Measurements from ENCODE around the gene RHOBTB3.

Gene RHOBTB3

GRCh38 chr5:95800553-95800952, 69.4 kb downstream of the RHOBTB3 start:
- H3K4me3 ChIP-seq (ENCODE audit: low read length): no peak overlapping the region
- H3K4me1 ChIP-seq (ENCODE audit: insufficient read depth, low read length): no peaks in the 10 kb centered on the region
- no peaks in the 10 kb centered on the region for H3K36me3 ChIP-seq (ENCODE audit: insufficient read depth, low read depth, low read length)
- no peak overlapping the region for H3K27ac ChIP-seq (ENCODE audit: low read length)
- no peaks in the 10 kb centered on the region for H3K27me3 ChIP-seq (ENCODE audit: insufficient read depth, low read length)
- no peak overlapping the region for H3K9ac ChIP-seq (ENCODE audit: low read depth, low read length)
- no peaks in the 10 kb centered on the region for H3K9me3 ChIP-seq (ENCODE audit: insufficient read depth, low read depth, low read length)

- H3K4me1 ChIP-seq (ENCODE audit: insufficient read depth, low read length): no peaks in the 10 kb centered on the region
- H3K27ac ChIP-seq (ENCODE audit: low read length): no peak overlapping the region
Measured at GRCh38 chr5:95801532-95801931, 70.4 kb downstream of the RHOBTB3 start.

GRCh38 chr5:95801961-95802360, 70.8 kb downstream of the RHOBTB3 start:
- Histone ChIP-seq H3K4me1 (ENCODE audit: insufficient read depth, low read length) (no peaks in the 10 kb centered on the region), H3K9me3 (ENCODE audit: insufficient read depth, low read depth, low read length) (no peaks in the 10 kb centered on the region), H3K9ac (ENCODE audit: low read depth, low read length) (no peak overlapping the region), H3K27me3 (ENCODE audit: insufficient read depth, low read length) (no peaks in the 10 kb centered on the region), H3K27ac (ENCODE audit: low read length) (no peak overlapping the region), H3K4me3 (ENCODE audit: low read length) (no peak overlapping the region), H3K36me3 (ENCODE audit: insufficient read depth, low read depth, low read length) (no peaks in the 10 kb centered on the region)

More at GRCh38 chr5:95801532-95801931, 70.4 kb downstream of the RHOBTB3 start:
- Histone ChIP-seq H3K27me3 (ENCODE audit: insufficient read depth, low read length) (no peaks in the 10 kb centered on the region), H3K4me3 (ENCODE audit: low read length) (no peak overlapping the region), H3K9ac (ENCODE audit: low read depth, low read length) (no peak overlapping the region), H3K36me3 (ENCODE audit: insufficient read depth, low read depth, low read length) (no peaks in the 10 kb centered on the region), H3K9me3 (ENCODE audit: insufficient read depth, low read depth, low read length) (no peaks in the 10 kb centered on the region)

- H3K9me3 ChIP-seq (ENCODE audit: insufficient read depth, low read depth, low read length): no peaks in the 10 kb centered on the region
- no peaks in the 10 kb centered on the region for H3K27me3 ChIP-seq (ENCODE audit: insufficient read depth, low read length)
- no peak overlapping the region for H3K9ac ChIP-seq (ENCODE audit: low read depth, low read length)
- no peak overlapping the region for H3K27ac ChIP-seq (ENCODE audit: low read length)
- peaks cover 1% of the 10 kb centered on the region; the same call in 1 of the 2 replicates for H3K4me1 ChIP-seq (ENCODE audit: insufficient read depth, low read length)
- H3K4me3 ChIP-seq (ENCODE audit: low read length): no peak overlapping the region
- no peaks in the 10 kb centered on the region for H3K36me3 ChIP-seq (ENCODE audit: insufficient read depth, low read depth, low read length)
Measured at GRCh38 chr5:95803271-95804148, 72.4 kb downstream of the RHOBTB3 start.

GRCh38 chr5:95804736-95805539, 73.8 kb downstream of the RHOBTB3 start:
- Histone ChIP-seq H3K9ac (ENCODE audit: low read depth, low read length) (no peak overlapping the region), H3K27ac (ENCODE audit: low read length) (no peak overlapping the region), H3K4me1 (ENCODE audit: insufficient read depth, low read length) (peaks cover 14% of the 10 kb centered on the region; the same call in 1 of the 2 replicates), H3K27me3 (ENCODE audit: insufficient read depth, low read length) (no peaks in the 10 kb centered on the region), H3K36me3 (ENCODE audit: insufficient read depth, low read depth, low read length) (no peaks in the 10 kb centered on the region), H3K9me3 (ENCODE audit: insufficient read depth, low read depth, low read length) (no peaks in the 10 kb centered on the region), H3K4me3 (ENCODE audit: low read length) (no peak overlapping the region)

GRCh38 chr5:95806687-95807086, 75.6 kb downstream of the RHOBTB3 start:
- Histone ChIP-seq H3K4me1 (ENCODE audit: insufficient read depth, low read length) (peaks cover 21% of the 10 kb centered on the region; the same call in 1 of the 2 replicates), H3K27ac (ENCODE audit: low read length) (no peak overlapping the region)

GRCh38 chr5:95808013-95808685, 77.0 kb downstream of the RHOBTB3 start:
- H3K4me3 ChIP-seq (ENCODE audit: low read length): no peak overlapping the region
- H3K27ac ChIP-seq (ENCODE audit: low read length): no peak overlapping the region
- H3K9me3 ChIP-seq (ENCODE audit: insufficient read depth, low read depth, low read length): no peaks in the 10 kb centered on the region
- H3K9ac ChIP-seq (ENCODE audit: low read depth, low read length): no peak overlapping the region
- H3K27me3 ChIP-seq (ENCODE audit: insufficient read depth, low read length): no peaks in the 10 kb centered on the region
- H3K36me3 ChIP-seq (ENCODE audit: insufficient read depth, low read depth, low read length): no peaks in the 10 kb centered on the region
- peaks cover 21% of the 10 kb centered on the region; the same call in 1 of the 2 replicates for H3K4me1 ChIP-seq (ENCODE audit: insufficient read depth, low read length)

More at GRCh38 chr5:95806687-95807086, 75.6 kb downstream of the RHOBTB3 start:
- H3K27me3 ChIP-seq (ENCODE audit: insufficient read depth, low read length): no peaks in the 10 kb centered on the region
- H3K36me3 ChIP-seq (ENCODE audit: insufficient read depth, low read depth, low read length): no peaks in the 10 kb centered on the region
- no peaks in the 10 kb centered on the region for H3K9me3 ChIP-seq (ENCODE audit: insufficient read depth, low read depth, low read length)
- H3K4me3 ChIP-seq (ENCODE audit: low read length): no peak overlapping the region
- H3K9ac ChIP-seq (ENCODE audit: low read depth, low read length): no peak overlapping the region

- Histone ChIP-seq H3K4me3 (ENCODE audit: low read length) (no peak overlapping the region), H3K9me3 (ENCODE audit: insufficient read depth, low read depth, low read length) (no peaks in the 10 kb centered on the region), H3K27ac (ENCODE audit: low read length) (no peak overlapping the region), H3K27me3 (ENCODE audit: insufficient read depth, low read length) (no peaks in the 10 kb centered on the region), H3K4me1 (ENCODE audit: insufficient read depth, low read length) (peaks cover 21% of the 10 kb centered on the region; the same call in 1 of the 2 replicates), H3K9ac (ENCODE audit: low read depth, low read length) (no peak overlapping the region; the same call in 1 of the 2 replicates), H3K36me3 (ENCODE audit: insufficient read depth, low read depth, low read length) (no peaks in the 10 kb centered on the region)
Measured at GRCh38 chr5:95808686-95809413, 77.7 kb downstream of the RHOBTB3 start.

GRCh38 chr5:95809414-95809960, 78.4 kb downstream of the RHOBTB3 start:
- no peaks in the 10 kb centered on the region for H3K27me3 ChIP-seq (ENCODE audit: insufficient read depth, low read length)
- H3K9ac ChIP-seq (ENCODE audit: low read depth, low read length): no peak overlapping the region; the same call in 1 of the 2 replicates
- H3K27ac ChIP-seq (ENCODE audit: low read length): no peak overlapping the region
- H3K9me3 ChIP-seq (ENCODE audit: insufficient read depth, low read depth, low read length): no peaks in the 10 kb centered on the region
- H3K4me1 ChIP-seq (ENCODE audit: insufficient read depth, low read length): peaks cover 21% of the 10 kb centered on the region; the same call in 1 of the 2 replicates
- no peaks in the 10 kb centered on the region for H3K36me3 ChIP-seq (ENCODE audit: insufficient read depth, low read depth, low read length)
- H3K4me3 ChIP-seq (ENCODE audit: low read length): no peak overlapping the region

- H3K4me3 ChIP-seq (ENCODE audit: low read length): no peak overlapping the region
- H3K27ac ChIP-seq (ENCODE audit: low read length): no peak overlapping the region
- no peak overlapping the region for H3K9ac ChIP-seq (ENCODE audit: low read depth, low read length)
- no peaks in the 10 kb centered on the region for H3K27me3 ChIP-seq (ENCODE audit: insufficient read depth, low read length)
- no peaks in the 10 kb centered on the region for H3K36me3 ChIP-seq (ENCODE audit: insufficient read depth, low read depth, low read length)
- H3K4me1 ChIP-seq (ENCODE audit: insufficient read depth, low read length): peaks cover 21% of the 10 kb centered on the region; the same call in 1 of the 2 replicates
- H3K9me3 ChIP-seq (ENCODE audit: insufficient read depth, low read depth, low read length): no peaks in the 10 kb centered on the region
Measured at GRCh38 chr5:95810305-95811125, 79.4 kb downstream of the RHOBTB3 start.

All from iPS-20b (cell line).